IMR-90 (cell line): ENCODE results near the gene SYNPO2. TPM values are rescaled to one million over a fixed set of nuclear protein-coding genes. Genes with fewer than 3 reads are reported as not detected.

Experiments used
- ATAC-seq: fragments of 200-7000 bp; cut with Tn5 transposase; 2 replicates; pipeline ENCODE4 v1.9.1; 2020; ENCODE audit warnings: low read depth, mild to moderate bottlenecking, moderate library complexity
- BruUV-seq: library from RNA; stranded (reverse); fragments of 400-500 nt; replicated peaks from 2 replicates; lab custom pipeline; 2021; lab: Mats Ljungman, UMichigan
- CTCF ChIA-PET: fragments of 300-600 bp; formaldehyde crosslinking; extraction: SDS; loops from one replicate; lab custom pipeline; 2021; ENCODE audit warnings: antibody characterized with exemption; lab: Yijun Ruan, JAX
- POLR2A ChIA-PET: fragments of 300-600 bp; sonication (Branson Sonifier 250); formaldehyde crosslinking; loops from one replicate; lab custom pipeline; 2022; ENCODE audit warnings: antibody characterized with exemption; ENCODE audit not compliant: unreplicated experiment; lab: Charles Lee
- DNase-seq: peaks from one replicate; pipeline ENCODE4 v3.0.0; 2013
- H2AFZ ChIP-seq: replicated peaks from 2 replicates; pipeline ENCODE3; 2013; ENCODE audit warnings: low read length, mild to moderate bottlenecking; ENCODE audit not compliant: poor library complexity
- H2AK5ac ChIP-seq: 2 replicates; pipeline ENCODE4 v1.6.1; 2013; ENCODE audit warnings: low read depth, low read length, inconsistent platforms
- H2AK9ac ChIP-seq: replicated peaks from 2 replicates; pipeline ENCODE3; 2013; ENCODE audit warnings: mild to moderate bottlenecking, low read depth, low read length, moderate library complexity; ENCODE audit not compliant: poor library complexity
- H2BK120ac ChIP-seq: 2 replicates; pipeline ENCODE4 v1.6.1; 2013; ENCODE audit warnings: low read depth, low read length, inconsistent platforms
- H2BK15ac ChIP-seq: 3 replicates; pipeline ENCODE4 v1.6.1; 2013; ENCODE audit warnings: low read depth, low read length, inconsistent platforms
- H2BK20ac ChIP-seq: 2 replicates; pipeline ENCODE4 v1.6.1; 2013; ENCODE audit warnings: low read depth, mild to moderate bottlenecking, inconsistent platforms, low read length, moderate library complexity
- H2BK5ac ChIP-seq: 2 replicates; pipeline ENCODE4 v1.6.1; 2013; ENCODE audit warnings: mild to moderate bottlenecking, low read depth, low read length, inconsistent platforms; ENCODE audit not compliant: poor library complexity, severe bottlenecking
- H3K14ac ChIP-seq: replicated peaks from 2 replicates; pipeline ENCODE4 v1.6.1; 2013; ENCODE audit warnings: low read depth, low read length, inconsistent platforms
- H3K18ac ChIP-seq: 2 replicates; pipeline ENCODE4 v1.6.1; 2013; ENCODE audit warnings: low read depth, low read length, control low read depth
- H3K23ac ChIP-seq: 2 replicates; pipeline ENCODE4 v1.6.1; 2013; ENCODE audit warnings: low read depth, low read length, inconsistent platforms
- H3K27ac ChIP-seq: 2 replicates; pipeline ENCODE4 v1.5.1; 2013; ENCODE audit warnings: mild to moderate bottlenecking, control low read depth, low read length; ENCODE audit not compliant: insufficient read depth
- H3K27me3 ChIP-seq: 2 replicates; pipeline ENCODE4 v1.6.1; 2013; ENCODE audit warnings: low read length; ENCODE audit not compliant: control insufficient read depth, insufficient read depth
- H3K36me3 ChIP-seq: 2 replicates; pipeline ENCODE4 v1.6.1; 2013; ENCODE audit warnings: low read length, mixed read lengths; ENCODE audit not compliant: control insufficient read depth, insufficient read depth
- H3K4ac ChIP-seq: 2 replicates; pipeline ENCODE4 v1.6.1; 2013; ENCODE audit warnings: low read depth, low read length, inconsistent platforms
- H3K4me1 ChIP-seq: 2 replicates; pipeline ENCODE4 v1.6.1; 2013; ENCODE audit warnings: low read length, mixed read lengths; ENCODE audit not compliant: control insufficient read depth, insufficient read depth
- H3K4me2 ChIP-seq: 2 replicates; pipeline ENCODE4 v1.6.1; 2013; ENCODE audit warnings: low read depth, mild to moderate bottlenecking, control low read depth, low read length, moderate library complexity
- H3K4me3 ChIP-seq: 2 replicates; pipeline ENCODE4 v1.5.1; 2013; ENCODE audit warnings: low read depth, mild to moderate bottlenecking, control low read depth, low read length, moderate library complexity; ENCODE audit not compliant: insufficient read depth
- H3K56ac ChIP-seq: 2 replicates; pipeline ENCODE4 v1.6.1; 2013; ENCODE audit warnings: low read length, inconsistent platforms; ENCODE audit not compliant: insufficient read depth; ENCODE audit errors: extremely low read depth
- H3K79me1 ChIP-seq, 2 experiments: 2 replicates each; pipeline ENCODE4 v1.6.1; 2013; ENCODE audit warnings: low read length in 2 of 2, inconsistent platforms in 1 of 2, low read depth in 1 of 2
- H3K9ac ChIP-seq: 2 replicates; pipeline ENCODE4 v1.6.1; 2013; ENCODE audit warnings: low read depth, low read length, control low read depth
- H3K9me1 ChIP-seq: 2 replicates; pipeline ENCODE4 v1.6.1; 2013; ENCODE audit warnings: low read length, inconsistent platforms; ENCODE audit not compliant: insufficient read depth
- H3K9me3 ChIP-seq: 2 replicates; pipeline ENCODE4 v1.6.1; 2013; ENCODE audit warnings: low read length; ENCODE audit not compliant: control insufficient read depth, insufficient read depth
- H4K20me1 ChIP-seq: 2 replicates; pipeline ENCODE4 v1.6.1; 2013; ENCODE audit warnings: low read length, inconsistent platforms; ENCODE audit not compliant: insufficient read depth
- H4K5ac ChIP-seq: 2 replicates; pipeline ENCODE4 v1.6.1; 2013; ENCODE audit warnings: mild to moderate bottlenecking, low read depth, low read length, control low read depth
- H4K8ac ChIP-seq, 2 experiments: 2 replicates each; pipeline ENCODE4 v1.6.1; 2013; ENCODE audit warnings: low read depth in 2 of 2, low read length in 2 of 2, control low read depth in 1 of 2, inconsistent platforms in 1 of 2
- H4K91ac ChIP-seq: 2 replicates; pipeline ENCODE4 v1.6.1; 2013; ENCODE audit warnings: low read depth, low read length, inconsistent platforms; ENCODE audit not compliant: insufficient read depth
- BHLHE40 ChIP-seq: fragments of 150-350 bp; IDR thresholded peaks from 2 replicates; pipeline ENCODE4 v1.6.1; 2016; ENCODE audit warnings: mild to moderate bottlenecking, low read depth, low read length
- CEBPB ChIP-seq: IDR thresholded peaks from 2 replicates; pipeline ENCODE4 v1.6.1; 2012; ENCODE audit warnings: low read depth, low read length, improper control_type of control experiment
- CHD1 ChIP-seq: IDR thresholded peaks from 2 replicates; pipeline ENCODE4 v1.6.1; 2012; ENCODE audit warnings: low read depth, low read length, improper control_type of control experiment
- MAFK ChIP-seq: IDR thresholded peaks from 2 replicates; pipeline ENCODE4 v1.6.1; 2012; ENCODE audit warnings: low read depth, low read length, improper control_type of control experiment
- MAZ ChIP-seq: IDR thresholded peaks from 2 replicates; pipeline ENCODE4 v1.6.1; 2012; ENCODE audit warnings: low read depth, mild to moderate bottlenecking, low read length, improper control_type of control experiment, moderate library complexity, borderline replicate concordance
- NFE2L2 ChIP-seq: fragments of 150-350 bp; IDR thresholded peaks from 2 replicates; pipeline ENCODE4 v1.6.1; 2016; ENCODE audit warnings: low read depth, mild to moderate bottlenecking, low read length
- POLR2A ChIP-seq: IDR thresholded peaks from 2 replicates; pipeline ENCODE4 v1.6.1; 2012; ENCODE audit warnings: mild to moderate bottlenecking, low read depth, low read length
- RAD21 ChIP-seq: IDR thresholded peaks from 2 replicates; pipeline ENCODE4 v1.6.1; 2012; ENCODE audit warnings: low read length, improper control_type of control experiment
- RCOR1 ChIP-seq: IDR thresholded peaks from 2 replicates; pipeline ENCODE4 v1.6.1; 2012; ENCODE audit warnings: mild to moderate bottlenecking, low read length, improper control_type of control experiment; ENCODE audit not compliant: insufficient replicate concordance
- USF2 ChIP-seq: fragments of 150-350 bp; IDR thresholded peaks from 2 replicates; pipeline ENCODE4 v1.6.1; 2017; ENCODE audit warnings: mild to moderate bottlenecking, antibody characterized with exemption, low read length, low read depth
- WGBS, 2 experiments: methylation state at CpG; one replicate each; pipeline versions ENCODE4 v1.1.5 to v1.1.7; 2013; ENCODE audit warnings: missing lambda C conversion rate in 2 of 2; ENCODE audit not compliant: insufficient read length in 1 of 2; ENCODE audit errors: extremely low coverage in 2 of 2; 5-methylcytosine and 5-hydroxymethylcytosine counted together
- dilution Hi-C: fragments of 300-500 bp; cut with HindIII; formaldehyde crosslinking; loops from one replicate; pipeline ENCODE4 v1.14.3; 2018; ENCODE audit warnings: low sequenced_read_pairs; ENCODE audit not compliant: unreplicated experiment
- in situ Hi-C: fragments of 300-500 bp; cut with MboI; formaldehyde crosslinking; loops from 3 replicates; pipeline ENCODE4 v1.14.3; 2019; ENCODE audit warnings: low sequenced_read_pairs, inconsistent platforms, mixed read lengths
- intact Hi-C: fragments of 100-400 bp; cut with micrococcal nuclease; formaldehyde crosslinking; loops from 2 replicates; pipeline ENCODE4 v1.10.0; 2022
- polyA plus RNA-seq, 3 experiments: library from polyadenylated mRNA; depleted of rRNA; stranded (reverse); fragments of >200 nt; gene quantifications; 2 replicates each; pipeline ENCODE4 v1.2.3, GENCODE V29; 2012; ENCODE audit warnings: low replicate concordance in 1 of 3
- total RNA-seq: library from RNA; depleted of rRNA; stranded (reverse); fragments of >200 nt; gene quantifications from 2 replicates; pipeline ENCODE4 v1.2.3, GENCODE V29; 2012
- TF ChIP-seq, protein P1 (sequence below): fragments of 150-350 bp; IDR thresholded peaks from 2 replicates; pipeline ENCODE4 v1.6.1; 2016; ENCODE audit warnings: low read depth, mild to moderate bottlenecking, low read length, moderate library complexity, borderline replicate concordance
- TF ChIP-seq, protein P2 (sequence below): conservative IDR thresholded peaks from 2 replicates; pipeline ENCODE4 v1.5.1; 2012; ENCODE audit warnings: mild to moderate bottlenecking, low read depth, low read length, improper control_type of control experiment

The SYNPO2 gene
- total and polyA plus RNA-seq, 2 of the 4 experiments (the other 2 are of a cell fraction), result 0.99 to 1.8 TPM

GRCh38 chr4:119103263-119103662, 214.6 kb downstream of the SYNPO2 start (continued):
- TF ChIP-seq RAD21, result no peak

- POLR2A ChIA-PET, result interaction anchor here (0.9 kb wide), 1 partner anchor 108 kb away, joined by 3 read pairs; the partner anchor contains the start of gene USP53
- TF ChIP-seq RAD21 (no peak), USF2 (no peak), NFE2L2 (no peak), MAZ (no peak), MAFK (no peak), CEBPB (no peak), BHLHE40 (no peak), RCOR1 (no peak), POLR2A (no peak), CHD1 (no peak)
- TF ChIP-seq, protein P1, sequence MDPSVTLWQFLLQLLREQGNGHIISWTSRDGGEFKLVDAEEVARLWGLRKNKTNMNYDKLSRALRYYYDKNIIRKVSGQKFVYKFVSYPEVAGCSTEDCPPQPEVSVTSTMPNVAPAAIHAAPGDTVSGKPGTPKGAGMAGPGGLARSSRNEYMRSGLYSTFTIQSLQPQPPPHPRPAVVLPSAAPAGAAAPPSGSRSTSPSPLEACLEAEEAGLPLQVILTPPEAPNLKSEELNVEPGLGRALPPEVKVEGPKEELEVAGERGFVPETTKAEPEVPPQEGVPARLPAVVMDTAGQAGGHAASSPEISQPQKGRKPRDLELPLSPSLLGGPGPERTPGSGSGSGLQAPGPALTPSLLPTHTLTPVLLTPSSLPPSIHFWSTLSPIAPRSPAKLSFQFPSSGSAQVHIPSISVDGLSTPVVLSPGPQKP, result no peak
- TF ChIP-seq, protein P2, sequence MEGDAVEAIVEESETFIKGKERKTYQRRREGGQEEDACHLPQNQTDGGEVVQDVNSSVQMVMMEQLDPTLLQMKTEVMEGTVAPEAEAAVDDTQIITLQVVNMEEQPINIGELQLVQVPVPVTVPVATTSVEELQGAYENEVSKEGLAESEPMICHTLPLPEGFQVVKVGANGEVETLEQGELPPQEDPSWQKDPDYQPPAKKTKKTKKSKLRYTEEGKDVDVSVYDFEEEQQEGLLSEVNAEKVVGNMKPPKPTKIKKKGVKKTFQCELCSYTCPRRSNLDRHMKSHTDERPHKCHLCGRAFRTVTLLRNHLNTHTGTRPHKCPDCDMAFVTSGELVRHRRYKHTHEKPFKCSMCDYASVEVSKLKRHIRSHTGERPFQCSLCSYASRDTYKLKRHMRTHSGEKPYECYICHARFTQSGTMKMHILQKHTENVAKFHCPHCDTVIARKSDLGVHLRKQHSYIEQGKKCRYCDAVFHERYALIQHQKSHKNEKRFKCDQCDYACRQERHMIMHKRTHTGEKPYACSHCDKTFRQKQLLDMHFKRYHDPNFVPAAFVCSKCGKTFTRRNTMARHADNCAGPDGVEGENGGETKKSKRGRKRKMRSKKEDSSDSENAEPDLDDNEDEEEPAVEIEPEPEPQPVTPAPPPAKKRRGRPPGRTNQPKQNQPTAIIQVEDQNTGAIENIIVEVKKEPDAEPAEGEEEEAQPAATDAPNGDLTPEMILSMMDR, result no peak
Measured at GRCh38 chr4:119104644-119105273, 216.1 kb downstream of the SYNPO2 start.

More at GRCh38 chr4:119104644-119105273, 216.1 kb downstream of the SYNPO2 start:
- Histone ChIP-seq H3K56ac (no peak overlapping the region), H2BK5ac (peak overlapping the region; percentile 100), H3K9me1 (peaks cover 10% of the 10 kb centered on the region; the same call in 1 of the 2 replicates), H3K4me3 (no peak overlapping the region), H2AK5ac (peak overlapping the region; percentile 86), H4K5ac (peak overlapping the region; percentile 93), H2BK120ac (peak overlapping the region; percentile 87), H4K8ac (peak overlapping the region; percentile 73 to 76; a peak in 3 of 4 replicates), H3K27me3 (no peaks in the 10 kb centered on the region), H3K79me1 (0 out of 4 replicates have a peak, but pooled peaks cover 0 to 2% of the 10 kb centered on the region in 2 experiments), H3K18ac (peak overlapping the region; percentile 80), H3K23ac (0 out of 2 replicates have a peak overlapping the region, but pooled peaks have one; percentile 64), H2BK15ac (peak overlapping the region; percentile 97), H2AK9ac (no peak overlapping the region), H3K4ac (peak overlapping the region; percentile 74), H3K36me3 (no peaks in the 10 kb centered on the region), H3K4me2 (no peak overlapping the region), H4K20me1 (no peaks in the 10 kb centered on the region), H3K14ac (peak overlapping the region; percentile 68), H3K27ac (peak overlapping the region; percentile 59), H4K91ac (peak overlapping the region; percentile 80), H3K4me1 (peaks cover 12% of the 10 kb centered on the region; the same call in 1 of the 2 replicates), H3K9ac (no peak overlapping the region), H3K9me3 (no peaks in the 10 kb centered on the region), H2AFZ (no peak overlapping the region), H2BK20ac (peak overlapping the region; percentile 93)
- ATAC-seq, result no peak
- dilution Hi-C loops, result no loop called here
- in situ Hi-C loops, result loop anchor here (10.0 kb wide), 1 partner anchor 110 kb away; the partner anchor contains the start of gene USP53
- CTCF ChIA-PET, result no interaction called here
- no TSS peak for BruUV-seq
- DNase-seq, result no peak
- WGBS, 2 experiments, result no CpG with 5 or more reads among the region's 4 CpGs
- intact Hi-C loops, result loop anchor here (5.0 kb wide), 2 partner anchors 62 to 122 kb away; no protein-coding TSS in a partner anchor
